Natural killer cell (primary cell): ENCODE results near the gene CABP4. TPM values are rescaled to one million over a fixed set of nuclear protein-coding genes. Genes with fewer than 3 reads are reported as not detected.
"Not testable (repeated sequence)": the region's sequence is repeated elsewhere in the genome, so short reads cannot be mapped to it uniquely, and the experiment has no call there.

ENCODE experiments used
- ATAC-seq, 3 donors: fragments of 150-1000 bp in 2 of 3; fragments of 200-7000 bp in 1 of 3; cut with Tn5 transposase; 1 replicate in 1 of 3; 2 replicates in 2 of 3; pipeline ENCODE4 v1.10.0; 2021; ENCODE audit warnings: mild to moderate bottlenecking in 2 of 3, moderate library complexity in 2 of 3
- DNase-seq, 2 donors: peaks; one replicate each; pipeline versions ENCODE4 v3.0.0 to v3.0.0-alpha.2; 2013 to 2021; ENCODE audit warnings: mixed read lengths in 1 of 2
- H3K27ac ChIP-seq: one replicate; pipeline ENCODE4 v1.5.1; 2013; ENCODE audit warnings: mild to moderate bottlenecking, low read length
- H3K27me3 ChIP-seq: one replicate; pipeline ENCODE4 v1.6.1; 2013; ENCODE audit warnings: low read length; ENCODE audit not compliant: control insufficient read depth, insufficient read depth
- H3K36me3 ChIP-seq: one replicate; pipeline ENCODE4 v1.6.1; 2013; ENCODE audit warnings: low read length; ENCODE audit not compliant: control insufficient read depth, insufficient read depth
- H3K4me1 ChIP-seq: one replicate; pipeline ENCODE4 v1.6.1; 2013; ENCODE audit warnings: low read length; ENCODE audit not compliant: control insufficient read depth, insufficient read depth
- H3K4me3 ChIP-seq: one replicate; pipeline ENCODE4 v1.5.1; 2013; ENCODE audit warnings: low read length
- H3K9me3 ChIP-seq: one replicate; pipeline ENCODE4 v1.6.1; 2013; ENCODE audit warnings: low read length; ENCODE audit not compliant: control insufficient read depth, insufficient read depth
- H3K27ac Mint-ChIP-seq, 2 donors: one replicate each; pipeline ENCODE4 v1.8.0; 2022; ENCODE audit warnings: mild to moderate bottlenecking in 2 of 2, mixed read lengths in 2 of 2, moderate library complexity in 1 of 2
- H3K27me3 Mint-ChIP-seq, 2 donors: one replicate each; pipeline ENCODE4 v1.8.0; 2022; ENCODE audit warnings: low read depth in 2 of 2, mixed read lengths in 2 of 2
- H3K36me3 Mint-ChIP-seq: one replicate; pipeline ENCODE4 v1.8.0; 2022; ENCODE audit warnings: mixed read lengths
- H3K4me1 Mint-ChIP-seq, 2 donors: one replicate each; pipeline ENCODE4 v1.8.0; 2022; ENCODE audit warnings: mixed read lengths in 2 of 2
- H3K4me3 Mint-ChIP-seq: one replicate; pipeline ENCODE4 v1.8.0; 2022; ENCODE audit warnings: mild to moderate bottlenecking, moderate library complexity, mixed read lengths
- H3K9me3 Mint-ChIP-seq, 2 donors: one replicate each; pipeline ENCODE4 v1.8.0; 2022; ENCODE audit warnings: mixed read lengths in 2 of 2
- CTCF ChIP-seq: fragments of 200-600 bp; IDR thresholded peaks from one replicate; pipeline ENCODE4 v1.8.0; 2022; ENCODE audit warnings: antibody characterized with exemption
- WGBS: methylation state at CpG from one replicate; pipeline ENCODE4 v1.1.7; 2013; ENCODE audit warnings: missing lambda C conversion rate; ENCODE audit not compliant: insufficient coverage; 5-methylcytosine and 5-hydroxymethylcytosine counted together
- intact Hi-C: fragments of 100-400 bp; cut with micrococcal nuclease; formaldehyde crosslinking; loops from one replicate; pipeline ENCODE4 v1.14.2; 2022
- total RNA-seq, 4 donors: library from RNA; stranded (reverse); fragments of 120-200 nt in 1 of 4; gene quantifications; one replicate each; pipeline versions ENCODE4 v1.2.3 to v1.2.4, GENCODE V29; 2013 to 2022

The CABP4 gene
- total RNA-seq, 3 donors from 2014 or later (not counting 1 experiment from before 2014, with no cell fraction given) = 12.9 to 22.8 (median 21.3) TPM

DNA sequence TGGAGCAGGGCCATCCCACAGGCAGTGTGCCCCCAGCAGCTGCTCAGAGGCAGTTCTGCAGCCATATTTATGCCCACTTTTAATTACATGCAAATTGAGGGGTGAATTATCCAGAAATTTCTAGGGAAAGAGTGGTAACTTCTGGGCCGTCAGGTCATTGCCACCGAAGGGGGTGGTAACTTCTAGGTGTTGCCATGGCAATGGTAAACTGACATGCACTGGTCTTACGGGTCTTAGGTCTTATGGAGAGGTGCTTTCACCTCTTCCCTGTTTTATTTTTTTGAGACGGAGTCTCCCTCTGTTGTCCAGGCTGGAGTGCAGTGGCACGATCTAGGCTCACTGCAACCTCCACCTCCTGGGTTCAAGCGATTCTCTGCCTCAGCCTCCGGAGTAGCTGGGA is 17.7 kb downstream of the CABP4 start:
- H3K36me3 Mint-ChIP-seq = no peaks in the 10 kb centered on the region
- ATAC-seq (no peak), DNase-seq (no peak)
- Histone ChIP-seq H3K4me1 (peaks cover 14% of the 10 kb centered on the region), H3K9me3 (no peaks in the 10 kb centered on the region), H3K36me3 (no peaks in the 10 kb centered on the region), H3K27ac (no peak overlapping the region), H3K4me3 (no peak overlapping the region), H3K27me3 (no peaks in the 10 kb centered on the region)
- intact Hi-C loops = no loop called here
- no peak overlapping the region for H3K27ac Mint-ChIP-seq
- H3K4me3 Mint-ChIP-seq = no peak overlapping the region
- TF ChIP-seq CTCF = no peak
- H3K4me1 Mint-ChIP-seq = peaks cover 6 to 7% of the 10 kb centered on the region in 2 donors
- WGBS = 83% methylated on average over 6 of the region's 7 CpGs
- no peaks in the 10 kb centered on the region for H3K27me3 Mint-ChIP-seq
- no peaks in the 10 kb centered on the region for H3K9me3 Mint-ChIP-seq

DNA sequence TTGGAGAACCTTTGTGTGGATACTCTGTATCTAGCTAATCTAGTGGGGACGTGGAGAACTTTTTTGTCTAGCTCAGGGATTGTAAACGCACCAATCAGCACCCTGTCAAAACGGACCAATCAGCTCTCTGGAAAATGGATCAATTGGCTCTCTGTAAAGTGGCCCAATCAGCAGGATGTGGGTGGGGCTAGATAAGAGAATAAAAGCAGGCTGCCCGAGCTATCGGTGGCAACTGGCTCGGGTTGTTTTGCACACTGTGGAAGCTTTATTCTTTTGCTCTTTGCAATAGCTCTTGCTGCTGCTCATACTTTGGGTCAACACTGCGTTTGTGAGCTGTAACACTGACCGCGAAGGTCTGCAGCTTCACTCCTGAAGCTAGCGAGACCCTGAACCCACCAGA is 21.5 kb downstream of the CABP4 start:
- H3K27me3 ChIP-seq, H3K27me3 Mint-ChIP-seq, DNase-seq, H3K27ac Mint-ChIP-seq, H3K9me3 ChIP-seq, H3K36me3 Mint-ChIP-seq, H3K9me3 Mint-ChIP-seq, ATAC-seq, H3K36me3 ChIP-seq, H3K4me1 ChIP-seq, H3K4me3 Mint-ChIP-seq, H3K27ac ChIP-seq, H3K4me3 ChIP-seq, H3K4me1 Mint-ChIP-seq, intact Hi-C loops: not testable (repeated sequence)
- 93% methylated on average over 10 of the region's 10 CpGs for WGBS

DNA sequence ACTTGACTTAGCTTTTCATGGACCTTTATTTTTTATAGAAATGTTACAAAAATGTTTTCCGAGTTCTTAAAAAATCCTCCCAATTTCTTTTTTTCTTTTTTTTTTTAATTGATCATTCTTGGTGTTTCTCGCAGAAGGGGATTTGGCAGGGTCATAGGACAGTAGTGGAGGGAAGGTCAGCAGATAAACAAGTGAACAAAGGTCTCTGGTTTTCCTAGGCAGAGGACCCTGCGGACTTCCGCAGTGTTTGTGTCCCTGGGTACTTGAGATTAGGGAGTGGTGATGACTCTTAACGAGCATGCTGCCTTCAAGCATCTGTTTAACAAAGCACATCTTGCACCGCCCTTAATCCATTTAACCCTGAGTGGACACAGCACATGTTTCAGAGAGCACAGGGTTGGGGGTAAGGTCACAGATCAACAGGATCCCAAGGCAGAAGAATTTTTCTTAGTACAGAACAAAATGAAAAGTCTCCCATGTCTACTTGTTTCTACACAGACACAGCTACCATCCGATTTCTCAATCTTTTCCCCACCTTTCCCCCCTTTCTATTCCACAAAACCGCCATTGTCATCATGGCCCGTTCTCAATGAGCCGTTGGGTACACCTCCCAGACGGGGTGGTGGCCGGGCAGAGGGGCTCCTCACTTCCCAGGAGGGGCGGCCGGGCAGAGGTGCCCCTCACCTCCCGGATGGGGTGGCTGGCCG is 22.3 kb downstream of the CABP4 start:
- H3K27me3 Mint-ChIP-seq, DNase-seq, H3K27me3 ChIP-seq, H3K4me3 ChIP-seq, H3K9me3 ChIP-seq, H3K27ac Mint-ChIP-seq, H3K27ac ChIP-seq, H3K9me3 Mint-ChIP-seq, H3K4me1 ChIP-seq, H3K4me1 Mint-ChIP-seq, H3K4me3 Mint-ChIP-seq, H3K36me3 ChIP-seq, intact Hi-C loops, H3K36me3 Mint-ChIP-seq, ATAC-seq: not testable (repeated sequence)
- 94% methylated on average over 10 of the region's 16 CpGs for WGBS

- 27% methylated on average over 16 of the region's 19 CpGs for WGBS
- ATAC-seq (peak; percentile 13 to 36 (median 24)), DNase-seq (no peak)
- Mint-ChIP-seq H3K27ac (peak overlapping the region; percentile 97 to 98), H3K9me3 (no peaks in the 10 kb centered on the region), H3K4me3 (peak overlapping the region; percentile 99), H3K27me3 (no peaks in the 10 kb centered on the region), H3K4me1 (peaks cover 42 to 44% of the 10 kb centered on the region in 2 donors), H3K36me3 (no peaks in the 10 kb centered on the region)
- H3K36me3 ChIP-seq = peaks cover 4% of the 10 kb centered on the region
- intact Hi-C loops = loop anchor here (1.0 to 5.0 kb wide), 2 partner anchors 13 to 80 kb away; partner anchors contain the start of genes PPP1CA, TBC1D10C and TMEM134
- peaks cover 50% of the 10 kb centered on the region for H3K4me1 ChIP-seq
- H3K27ac ChIP-seq = peak overlapping the region; percentile 74
- TF ChIP-seq CTCF = no peak
- no peaks in the 10 kb centered on the region for H3K27me3 ChIP-seq
- peak overlapping the region; percentile 48 for H3K4me3 ChIP-seq
- no peaks in the 10 kb centered on the region for H3K9me3 ChIP-seq
Measured at GRCh38 chr11:67482275-67482826, 27.2 kb downstream of the CABP4 start.
